Activated T-cell treated with anti-CD3 and anti-CD28 coated beads for 24 hours (primary cell): ENCODE results near the gene OBSCN.

ENCODE experiments used
- DNase-seq: peaks from one replicate; pipeline ENCODE4 v3.0.0-alpha.2; 2020; ENCODE audit warnings: low read depth

Gene OBSCN

GRCh38 chr1:228170666-228171065 is 37.2 kb upstream of the OBSCN start:
- DNase-seq: no peak

GRCh38 chr1:228171221-228171891 is 36.5 kb upstream of the OBSCN start:
- no peak for DNase-seq

GRCh38 chr1:228172591-228173527 is 35.0 kb upstream of the OBSCN start:
- DNase-seq: no peak

- DNase-seq: peak; percentile 26
Observed at GRCh38 chr1:228173528-228174481, 34.0 kb upstream of the OBSCN start.

- no peak for DNase-seq
Observed at GRCh38 chr1:228174482-228175315, 33.1 kb upstream of the OBSCN start.

GRCh38 chr1:228175316-228176023 is 32.4 kb upstream of the OBSCN start:
- DNase-seq: no peak

GRCh38 chr1:228176024-228176395 is 31.8 kb upstream of the OBSCN start:
- DNase-seq: no peak

GRCh38 chr1:228176461-228177182 is 31.2 kb upstream of the OBSCN start:
- no peak for DNase-seq

- DNase-seq: no peak
Observed at GRCh38 chr1:228177183-228177475, 30.7 kb upstream of the OBSCN start.

- DNase-seq: no peak
Observed at GRCh38 chr1:228177721-228178710, 29.8 kb upstream of the OBSCN start.

GRCh38 chr1:228178737-228179684 is 28.8 kb upstream of the OBSCN start:
- DNase-seq: no peak

- DNase-seq: no peak
Observed at GRCh38 chr1:228180271-228180958, 27.4 kb upstream of the OBSCN start.

- no peak for DNase-seq
Observed at GRCh38 chr1:228180959-228181644, 26.7 kb upstream of the OBSCN start.

GRCh38 chr1:228181645-228182034 is 26.2 kb upstream of the OBSCN start:
- DNase-seq: no peak

GRCh38 chr1:228182296-228183030 is 25.4 kb upstream of the OBSCN start:
- DNase-seq: no peak

- no peak for DNase-seq
Observed at GRCh38 chr1:228184152-228184551, 23.7 kb upstream of the OBSCN start.
